Stimulated activated CD8-positive, alpha-beta memory T cell treated with anti-CD3 and anti-CD28 coated beads, Interleukin-4, amount 100 ng/mL, for 1 hour (primary cell): ENCODE measurements around the gene LAMB4.

ENCODE experiments used
- DNase-seq, 2 donors: peaks; one replicate each; pipeline ENCODE4 v3.0.0-alpha.2; 2020; ENCODE audit warnings: low read depth in 2 of 2, low spot score in 1 of 2

The LAMB4 gene, protein sequence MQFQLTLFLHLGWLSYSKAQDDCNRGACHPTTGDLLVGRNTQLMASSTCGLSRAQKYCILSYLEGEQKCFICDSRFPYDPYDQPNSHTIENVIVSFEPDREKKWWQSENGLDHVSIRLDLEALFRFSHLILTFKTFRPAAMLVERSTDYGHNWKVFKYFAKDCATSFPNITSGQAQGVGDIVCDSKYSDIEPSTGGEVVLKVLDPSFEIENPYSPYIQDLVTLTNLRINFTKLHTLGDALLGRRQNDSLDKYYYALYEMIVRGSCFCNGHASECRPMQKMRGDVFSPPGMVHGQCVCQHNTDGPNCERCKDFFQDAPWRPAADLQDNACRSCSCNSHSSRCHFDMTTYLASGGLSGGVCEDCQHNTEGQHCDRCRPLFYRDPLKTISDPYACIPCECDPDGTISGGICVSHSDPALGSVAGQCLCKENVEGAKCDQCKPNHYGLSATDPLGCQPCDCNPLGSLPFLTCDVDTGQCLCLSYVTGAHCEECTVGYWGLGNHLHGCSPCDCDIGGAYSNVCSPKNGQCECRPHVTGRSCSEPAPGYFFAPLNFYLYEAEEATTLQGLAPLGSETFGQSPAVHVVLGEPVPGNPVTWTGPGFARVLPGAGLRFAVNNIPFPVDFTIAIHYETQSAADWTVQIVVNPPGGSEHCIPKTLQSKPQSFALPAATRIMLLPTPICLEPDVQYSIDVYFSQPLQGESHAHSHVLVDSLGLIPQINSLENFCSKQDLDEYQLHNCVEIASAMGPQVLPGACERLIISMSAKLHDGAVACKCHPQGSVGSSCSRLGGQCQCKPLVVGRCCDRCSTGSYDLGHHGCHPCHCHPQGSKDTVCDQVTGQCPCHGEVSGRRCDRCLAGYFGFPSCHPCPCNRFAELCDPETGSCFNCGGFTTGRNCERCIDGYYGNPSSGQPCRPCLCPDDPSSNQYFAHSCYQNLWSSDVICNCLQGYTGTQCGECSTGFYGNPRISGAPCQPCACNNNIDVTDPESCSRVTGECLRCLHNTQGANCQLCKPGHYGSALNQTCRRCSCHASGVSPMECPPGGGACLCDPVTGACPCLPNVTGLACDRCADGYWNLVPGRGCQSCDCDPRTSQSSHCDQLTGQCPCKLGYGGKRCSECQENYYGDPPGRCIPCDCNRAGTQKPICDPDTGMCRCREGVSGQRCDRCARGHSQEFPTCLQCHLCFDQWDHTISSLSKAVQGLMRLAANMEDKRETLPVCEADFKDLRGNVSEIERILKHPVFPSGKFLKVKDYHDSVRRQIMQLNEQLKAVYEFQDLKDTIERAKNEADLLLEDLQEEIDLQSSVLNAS (N-terminal part only)

GRCh38 chr7:108130261-108130660 is at the start of gene LAMB4:
Gene LAMB4 (minus strand): TSS chr7:108130361. CDS start chr7:108123164, 7,197 bp downstream.
- DNase-seq: no peak

DNA sequence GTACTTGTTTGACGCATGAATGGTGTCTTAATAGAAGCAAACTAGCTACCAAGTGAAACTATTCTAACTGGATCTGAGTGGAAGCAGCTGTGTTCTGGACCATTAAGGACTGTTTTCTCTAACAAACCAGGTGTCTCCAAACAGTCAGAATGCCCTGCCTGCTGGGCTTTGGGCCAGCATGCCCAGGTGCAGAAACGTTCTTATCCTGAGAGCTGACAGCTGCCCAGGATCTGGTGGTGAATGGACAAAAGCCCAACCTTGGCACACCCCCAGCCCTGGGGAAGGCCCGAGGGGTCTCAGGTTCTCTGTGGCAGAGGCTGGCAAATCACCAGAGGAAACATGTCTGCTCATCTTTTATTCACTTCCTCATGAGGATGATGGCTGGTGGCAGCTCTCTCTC is 48.2 kb upstream of the LAMB4 start:
- no peak for DNase-seq

DNA sequence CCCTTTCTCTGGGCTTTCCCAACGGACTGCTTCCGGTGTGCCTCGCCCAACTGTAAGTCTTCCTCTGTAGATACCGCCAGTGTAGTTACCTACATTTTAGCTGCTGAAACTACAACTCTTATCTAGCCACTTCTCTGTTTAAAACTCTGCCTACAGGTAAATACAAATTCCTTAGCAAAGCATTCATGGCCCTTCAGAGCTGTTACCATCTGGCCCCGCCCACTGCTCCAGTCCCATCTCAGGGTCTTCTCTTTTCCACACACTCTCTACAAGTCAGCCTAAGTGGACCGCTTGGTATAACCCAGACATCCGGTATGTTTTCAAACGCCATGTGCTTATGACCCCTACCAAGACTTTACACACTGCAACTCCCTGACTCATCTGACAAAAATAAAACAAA is 41.0 kb upstream of the LAMB4 start:
- no peak for DNase-seq

DNA sequence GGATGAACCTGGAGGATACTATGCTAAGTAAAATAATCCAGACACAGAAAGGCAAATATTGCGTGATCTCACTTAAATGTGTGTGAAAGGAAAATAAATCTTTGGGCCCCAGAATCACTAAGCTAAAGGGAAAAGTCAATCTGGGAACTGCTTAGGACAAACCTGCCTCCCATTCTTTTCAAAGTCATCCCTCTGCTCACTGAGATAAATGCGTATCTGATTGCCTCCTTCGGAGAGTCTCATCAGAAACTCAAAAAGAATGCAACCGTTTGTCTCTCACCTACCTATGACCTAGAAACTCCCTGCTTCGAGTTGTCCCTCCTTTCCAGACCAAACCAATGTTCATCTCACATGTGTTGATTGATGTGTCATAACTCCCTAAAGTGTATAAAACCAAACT is 40.1 kb upstream of the LAMB4 start:
- no peak for DNase-seq

DNA sequence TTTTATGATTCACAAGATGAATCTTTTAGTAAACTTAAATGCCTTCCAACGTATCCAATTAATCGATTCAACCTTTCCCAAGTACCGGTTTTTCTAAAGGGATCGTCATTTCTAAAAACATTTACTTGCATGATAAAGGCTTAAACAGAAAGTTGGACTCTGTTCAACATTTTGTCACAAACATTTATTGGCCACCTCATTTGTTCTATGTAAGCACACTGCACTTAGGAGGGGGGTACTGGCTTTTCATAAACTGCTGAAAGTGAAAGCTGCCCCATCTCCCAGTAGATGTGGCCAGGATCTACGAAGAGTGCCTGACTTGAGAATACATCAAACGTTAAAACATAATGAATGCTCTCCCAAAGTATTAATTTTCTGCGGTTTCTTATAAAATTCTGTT is 37.3 kb upstream of the LAMB4 start:
- no peak for DNase-seq

DNA sequence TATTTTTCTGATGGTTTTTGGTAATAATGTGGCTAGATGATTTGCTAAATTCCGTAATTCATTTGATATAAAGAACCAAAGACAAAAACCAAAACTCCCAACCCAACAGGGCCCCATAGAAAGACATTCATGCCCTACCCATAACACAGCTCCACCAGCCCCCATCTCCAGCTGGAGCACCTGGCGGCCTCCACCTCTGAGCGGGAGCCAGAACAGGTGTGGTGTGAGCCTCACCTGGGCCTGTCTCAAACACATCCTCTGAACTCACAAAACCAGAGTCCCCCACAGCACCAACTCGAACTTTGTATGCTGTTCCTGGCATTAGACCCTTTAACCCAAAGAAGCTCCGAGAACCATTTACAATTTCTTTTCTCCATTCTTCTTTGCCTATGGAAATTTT is 36.5 kb upstream of the LAMB4 start:
- no peak for DNase-seq

DNA sequence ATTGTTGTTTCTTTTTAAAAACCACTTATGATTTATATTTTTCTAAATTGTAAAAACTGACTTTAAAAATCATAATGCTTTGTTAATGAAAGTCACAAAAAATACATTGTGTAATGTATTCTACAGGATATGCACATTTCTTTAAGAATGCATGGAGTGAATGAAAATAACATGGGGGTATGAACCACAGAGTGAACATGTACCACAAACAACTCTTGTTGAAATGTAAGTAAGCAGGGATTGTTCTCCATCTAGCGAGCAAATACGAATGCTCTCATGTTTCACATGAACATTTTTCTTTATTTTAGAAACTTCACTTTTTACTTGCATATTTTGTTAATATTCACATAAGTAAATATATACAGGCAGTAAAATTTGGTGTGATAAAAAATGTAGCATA is 35.6 kb upstream of the LAMB4 start:
- no peak for DNase-seq

- no peak for DNase-seq
Measured at GRCh38 chr7:108164946-108165345, 34.8 kb upstream of the LAMB4 start.

DNA sequence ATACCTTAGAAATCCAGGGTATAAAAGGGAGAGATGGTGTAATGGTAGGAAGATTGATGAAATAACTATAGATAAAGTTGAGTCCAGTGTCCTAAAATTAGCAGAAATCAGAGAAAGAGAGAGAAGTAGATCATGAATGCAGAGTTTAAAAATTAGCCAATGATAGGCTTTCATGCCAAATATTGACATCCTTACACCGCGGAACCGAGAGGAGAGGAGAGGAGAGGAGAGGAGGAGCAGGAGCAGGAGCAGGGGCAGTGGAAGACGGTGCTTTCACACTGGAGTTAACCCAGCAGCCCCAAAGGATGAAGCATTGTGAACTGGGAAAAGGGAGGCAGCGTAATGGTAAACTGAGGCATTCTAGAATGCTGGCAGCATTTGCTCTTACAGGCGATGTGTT is 34.2 kb upstream of the LAMB4 start:
- DNase-seq: no peak

DNA sequence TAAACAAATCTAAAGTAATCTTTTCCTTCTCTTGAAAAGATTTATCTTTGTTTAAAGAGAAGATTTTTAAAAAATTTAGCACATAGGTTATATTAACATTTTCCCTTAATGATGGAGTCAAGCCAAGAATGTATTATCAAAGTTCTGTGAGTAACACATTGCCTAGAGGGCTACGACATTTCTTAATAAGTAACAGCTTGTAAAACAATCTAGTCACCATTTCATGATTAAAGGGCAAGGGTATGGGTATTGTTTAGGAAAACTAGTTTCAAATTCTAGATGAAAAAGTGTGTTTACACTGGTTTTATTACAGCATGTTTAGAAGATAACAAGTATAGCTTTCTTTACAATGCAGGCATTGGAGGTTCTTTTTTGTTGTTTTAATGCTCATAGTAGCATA is 28.6 kb upstream of the LAMB4 start:
- no peak for DNase-seq

GRCh38 chr7:108157606-108158335 is 27.6 kb upstream of the LAMB4 start:
- DNase-seq: no peak

- no peak for DNase-seq
Measured at GRCh38 chr7:108156897-108157605, 26.9 kb upstream of the LAMB4 start.

DNA sequence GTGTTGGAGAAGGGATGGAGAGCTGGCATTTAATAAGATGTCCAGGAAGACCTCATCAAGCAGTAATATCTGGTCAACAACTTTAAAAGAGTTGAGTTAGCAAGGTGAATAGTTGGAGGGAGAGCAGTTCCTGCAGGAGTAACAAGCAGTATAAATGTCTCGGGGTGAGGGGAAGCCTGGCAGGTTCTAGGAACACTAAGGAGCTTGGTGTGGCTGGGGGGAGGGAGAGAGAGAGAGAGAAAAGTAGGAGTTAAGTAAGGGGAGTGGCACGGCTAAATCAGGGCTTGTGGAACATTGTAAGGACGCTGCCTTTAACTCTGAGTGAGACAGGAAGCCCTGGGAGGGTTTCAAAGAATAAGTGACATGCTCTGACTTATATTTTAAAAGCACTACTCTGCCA is 22.0 kb upstream of the LAMB4 start:
- DNase-seq: no peak

- DNase-seq: no peak
Measured at GRCh38 chr7:108149908-108150307, 19.7 kb upstream of the LAMB4 start.

DNA sequence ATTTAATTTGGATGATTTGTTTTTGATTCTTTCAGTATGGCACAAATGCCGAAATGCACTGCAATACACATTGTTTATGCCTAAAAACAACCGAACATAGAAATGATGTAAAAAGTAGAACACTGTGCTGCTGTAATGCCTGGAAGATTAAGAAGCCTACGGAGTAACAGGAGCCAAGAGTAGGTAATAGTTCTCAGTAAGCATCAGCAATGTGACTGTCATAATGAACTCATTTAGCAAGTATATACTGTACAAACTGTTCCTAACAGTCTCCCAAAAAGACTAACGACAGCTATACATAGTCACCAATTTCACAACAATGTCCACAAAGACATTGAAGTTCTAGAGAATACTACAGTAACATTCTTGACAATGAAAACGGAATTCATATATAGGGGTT is 19.0 kb upstream of the LAMB4 start:
- no peak for DNase-seq

DNA sequence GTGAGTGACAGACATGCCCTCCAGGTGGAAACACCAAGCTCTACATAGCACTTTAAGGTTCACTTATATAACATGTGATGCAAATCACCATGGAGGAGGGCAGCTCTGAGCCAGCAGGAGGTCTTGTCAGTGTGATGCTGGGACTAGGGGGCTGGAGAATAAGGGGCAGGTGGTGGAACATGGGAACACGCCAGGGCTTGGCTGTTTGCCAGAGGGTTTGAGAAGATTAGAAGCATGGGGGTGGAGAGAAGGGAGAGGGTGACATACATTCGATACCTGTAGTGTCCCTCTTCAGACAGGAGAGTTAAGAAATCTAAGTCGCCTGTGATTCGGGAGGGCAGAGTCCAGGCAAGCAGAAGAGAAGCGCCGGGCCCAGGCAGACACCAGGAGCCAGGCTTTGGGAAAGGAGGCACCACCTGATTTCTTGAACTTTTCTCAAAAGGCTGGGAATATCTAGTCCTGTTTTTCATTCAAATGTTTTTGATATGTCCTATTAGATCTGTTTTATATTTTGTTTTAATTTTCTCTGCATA is 16.9 kb upstream of the LAMB4 start:
- no peak for DNase-seq

- DNase-seq: no peak
Measured at GRCh38 chr7:108146070-108146842, 16.1 kb upstream of the LAMB4 start.

DNA sequence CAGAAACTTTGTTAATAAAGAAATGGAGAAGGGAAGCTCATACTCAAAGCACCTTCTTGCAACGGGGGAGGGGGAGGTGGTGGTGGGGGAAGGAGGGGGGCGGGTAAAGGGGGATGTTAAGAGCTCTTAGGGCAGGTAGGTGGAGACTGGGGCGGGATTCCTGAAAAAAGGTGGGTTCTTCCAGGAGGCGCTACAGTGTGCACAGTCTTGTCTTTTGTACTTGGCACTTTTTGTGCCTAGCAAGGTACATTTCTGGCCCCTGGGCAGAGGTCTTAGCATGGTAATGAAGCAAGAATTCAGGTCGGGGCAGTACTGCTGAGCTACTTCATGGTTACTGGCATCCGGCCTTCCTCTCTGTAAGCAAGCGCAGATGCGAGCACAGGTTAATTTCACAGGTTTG is 15.2 kb upstream of the LAMB4 start:
- no peak for DNase-seq

DNA sequence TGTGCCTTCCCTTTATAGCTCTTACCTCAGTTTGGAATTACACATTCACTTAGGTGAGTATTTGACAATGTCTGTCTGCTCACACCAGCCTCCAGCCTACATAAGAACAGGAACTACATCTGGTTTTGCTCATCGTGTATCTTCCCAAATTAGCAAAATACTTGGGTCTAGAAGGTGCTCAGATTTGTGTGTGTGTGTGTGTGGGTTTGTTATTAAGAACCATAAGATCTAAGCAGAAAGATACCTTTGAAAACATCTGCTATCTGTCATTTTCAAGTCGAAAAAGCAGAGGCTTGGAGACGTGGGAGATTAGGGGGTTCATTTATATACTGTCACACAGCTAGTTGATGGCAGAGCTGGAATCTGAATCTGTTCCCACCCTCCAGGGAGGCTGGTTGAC is 14.8 kb upstream of the LAMB4 start:
- no peak for DNase-seq
